HG03520 (cell line): ENCODE measurements around the gene WDR4.
"Not testable (repeated sequence)": the region's sequence is repeated elsewhere in the genome, so short reads cannot be mapped to it uniquely, and the experiment has no call there.

ENCODE experiments used
- ATAC-seq: cut with Tn5 transposase; IDR thresholded peaks from one replicate; pipeline ENCODE4 v1.9.1; 2021; ENCODE audit warnings: mild to moderate bottlenecking, moderate library complexity; ENCODE audit not compliant: unreplicated experiment

WDR4 gene

DNA sequence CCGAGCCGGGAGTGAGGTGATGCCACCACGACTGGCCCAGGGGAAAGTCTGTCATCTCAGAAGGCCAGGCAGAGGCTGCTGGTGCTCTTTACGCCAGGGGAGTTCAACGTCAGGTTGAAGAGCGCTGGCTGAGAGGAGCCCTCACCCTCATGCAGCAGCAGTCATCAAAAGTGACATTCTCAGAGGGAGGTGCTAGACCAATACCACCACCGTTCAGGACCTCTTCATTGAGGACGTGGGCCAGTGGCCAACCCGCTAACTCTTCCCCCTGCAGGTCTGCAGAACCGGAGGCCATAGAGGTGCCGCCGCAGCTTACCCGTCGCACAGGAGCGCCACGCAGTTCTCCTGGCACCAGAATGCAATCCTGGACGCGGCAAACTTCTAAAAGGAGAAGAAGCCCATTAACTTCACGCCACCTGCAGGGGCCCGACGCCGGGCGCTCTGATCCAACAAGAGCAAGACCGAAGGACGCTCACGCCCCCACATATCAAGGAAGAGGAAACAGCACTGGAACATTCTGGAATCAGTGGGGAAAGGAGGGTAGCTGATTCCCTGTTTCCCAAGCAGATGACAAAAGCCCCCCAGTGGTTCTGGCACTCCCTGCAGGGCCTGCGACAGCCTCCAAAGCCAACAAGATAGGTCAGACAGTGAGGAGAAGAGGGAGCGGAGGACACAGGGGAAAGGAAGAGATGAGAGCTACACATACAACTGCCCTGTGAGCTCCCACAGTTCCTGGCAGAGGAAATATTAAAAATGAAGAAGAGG lies 24.9 kb downstream of the WDR4 start:
- no peak for ATAC-seq

GRCh38 chr21:42853621-42854020 lies 25.7 kb downstream of the WDR4 start:
- ATAC-seq = no peak

- no peak for ATAC-seq
Observed at GRCh38 chr21:42852925-42853570, 26.3 kb downstream of the WDR4 start.

GRCh38 chr21:42851812-42852665 lies 27.3 kb downstream of the WDR4 start:
- no peak for ATAC-seq

DNA sequence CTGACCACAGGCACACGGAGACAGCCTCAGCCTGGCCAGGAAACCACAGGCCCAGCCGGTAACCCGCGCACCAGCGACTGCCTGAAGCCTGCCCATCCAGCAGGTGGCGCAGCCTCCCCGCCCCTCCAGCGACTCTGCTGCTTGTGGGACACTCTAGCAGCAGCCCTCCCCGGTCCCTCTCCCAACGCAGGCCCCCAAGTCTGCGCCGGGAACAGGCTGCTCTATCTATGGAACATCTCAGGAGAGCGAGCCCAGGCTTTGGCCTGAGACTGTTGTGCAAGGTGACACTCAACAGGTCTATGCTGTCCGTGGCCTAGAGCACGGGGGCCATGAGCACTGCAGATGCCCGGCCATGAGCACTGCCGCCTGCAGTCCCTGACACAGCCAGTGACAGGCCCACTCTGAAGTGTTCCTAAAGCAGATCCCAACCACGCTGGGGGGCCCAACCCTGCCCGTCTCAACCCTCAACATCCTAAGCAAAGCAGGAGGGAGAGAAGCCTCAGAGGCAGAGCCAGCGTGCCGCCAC lies 28.4 kb downstream of the WDR4 start:
- no peak for ATAC-seq

DNA sequence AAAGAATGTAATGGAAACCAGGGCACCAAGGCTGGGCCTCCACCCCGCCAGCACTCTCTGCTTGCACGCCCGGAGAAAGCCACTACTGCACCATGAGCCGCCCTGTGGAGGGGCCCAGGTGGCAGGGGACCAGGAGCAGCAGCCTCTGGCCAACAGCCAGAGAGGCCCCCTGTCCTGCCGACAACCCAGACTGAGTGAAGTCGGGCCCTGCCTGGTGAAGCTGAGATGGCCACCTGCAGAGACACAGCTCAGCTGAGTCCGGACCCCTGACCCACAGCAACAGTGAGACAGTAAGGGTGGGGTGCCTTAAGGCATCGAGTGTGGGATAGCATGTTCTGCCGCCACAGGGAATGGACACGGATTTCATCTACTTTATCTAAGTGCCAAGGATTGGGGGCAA lies 28.9 kb downstream of the WDR4 start:
- no peak for ATAC-seq

DNA sequence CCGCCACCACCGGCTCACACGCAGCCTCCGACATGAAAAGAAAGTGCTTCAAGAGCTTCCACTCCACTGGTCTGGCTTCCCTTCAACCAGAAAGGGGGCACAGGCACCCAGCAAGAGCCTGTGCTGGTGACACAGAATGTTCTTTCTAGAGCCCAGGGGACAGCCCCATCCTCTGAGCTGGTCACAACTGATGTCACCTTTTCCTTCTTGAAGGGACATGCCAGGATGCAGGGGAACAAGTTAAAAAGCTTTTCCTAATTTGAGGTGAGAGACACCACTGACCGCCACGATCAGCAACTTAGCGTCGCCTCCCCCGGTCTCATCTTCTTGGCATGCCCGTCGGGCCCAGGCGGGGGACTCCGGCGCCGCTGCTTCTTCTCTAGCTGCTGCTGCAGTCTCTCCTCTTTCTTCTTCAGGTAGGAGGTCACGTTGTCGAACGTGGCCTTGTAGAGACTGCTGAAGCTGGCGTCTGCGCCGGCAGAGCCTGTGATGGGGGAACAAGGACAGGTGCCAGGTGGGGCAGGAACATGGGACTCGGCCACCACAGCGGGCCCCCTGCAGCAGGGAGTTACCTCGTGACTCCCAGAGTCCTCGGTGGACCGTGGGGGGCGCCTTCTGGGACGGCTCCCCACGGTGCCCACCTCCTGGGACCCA lies 29.5 kb downstream of the WDR4 start:
- ATAC-seq = no peak

DNA sequence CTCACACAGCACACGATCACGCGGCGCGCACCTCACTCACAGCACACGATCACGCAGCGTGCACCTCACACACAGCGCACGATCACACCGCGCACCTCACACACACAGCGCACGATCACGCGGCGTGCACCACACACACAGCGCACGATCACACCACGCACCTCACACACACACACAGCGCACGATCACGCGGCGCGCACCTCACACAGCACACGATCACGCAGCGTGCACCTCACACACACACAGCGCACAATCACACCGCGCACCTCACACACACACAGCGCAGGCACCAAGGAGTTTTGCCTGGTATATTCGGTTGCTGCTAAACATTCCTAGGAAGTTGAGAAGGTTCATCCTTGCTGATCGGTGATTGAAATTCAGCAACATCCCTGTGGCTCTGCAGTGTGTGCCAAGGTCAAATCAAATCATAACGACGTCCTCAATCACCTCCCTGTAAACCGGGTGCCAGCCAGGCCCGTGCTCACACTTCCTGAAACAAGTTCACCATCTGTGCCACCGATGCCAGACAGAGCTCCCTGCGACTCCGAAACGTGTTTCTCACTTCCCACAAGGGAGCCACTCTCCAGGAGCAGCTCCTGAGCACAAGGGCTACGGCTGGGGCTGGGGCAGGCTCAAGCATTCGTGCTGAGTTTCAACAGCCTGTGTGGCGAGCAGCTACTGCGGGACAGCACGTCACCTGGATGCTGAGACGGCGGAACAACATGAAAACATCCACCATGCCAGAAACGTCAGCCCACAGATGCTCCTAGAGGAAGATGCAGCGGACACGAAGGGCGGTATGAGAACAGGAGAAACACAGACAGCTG lies 30.2 kb downstream of the WDR4 start:
- no peak for ATAC-seq

- not testable (repeated sequence) for ATAC-seq
Observed at GRCh38 chr21:42848144-42848931, 31.0 kb downstream of the WDR4 start.

GRCh38 chr21:42847726-42848125 lies 31.6 kb downstream of the WDR4 start:
- no peak for ATAC-seq

- no peak for ATAC-seq
Observed at GRCh38 chr21:42847051-42847707, 32.2 kb downstream of the WDR4 start.

- no peak for ATAC-seq
Observed at GRCh38 chr21:42846221-42846620, 33.1 kb downstream of the WDR4 start.

DNA sequence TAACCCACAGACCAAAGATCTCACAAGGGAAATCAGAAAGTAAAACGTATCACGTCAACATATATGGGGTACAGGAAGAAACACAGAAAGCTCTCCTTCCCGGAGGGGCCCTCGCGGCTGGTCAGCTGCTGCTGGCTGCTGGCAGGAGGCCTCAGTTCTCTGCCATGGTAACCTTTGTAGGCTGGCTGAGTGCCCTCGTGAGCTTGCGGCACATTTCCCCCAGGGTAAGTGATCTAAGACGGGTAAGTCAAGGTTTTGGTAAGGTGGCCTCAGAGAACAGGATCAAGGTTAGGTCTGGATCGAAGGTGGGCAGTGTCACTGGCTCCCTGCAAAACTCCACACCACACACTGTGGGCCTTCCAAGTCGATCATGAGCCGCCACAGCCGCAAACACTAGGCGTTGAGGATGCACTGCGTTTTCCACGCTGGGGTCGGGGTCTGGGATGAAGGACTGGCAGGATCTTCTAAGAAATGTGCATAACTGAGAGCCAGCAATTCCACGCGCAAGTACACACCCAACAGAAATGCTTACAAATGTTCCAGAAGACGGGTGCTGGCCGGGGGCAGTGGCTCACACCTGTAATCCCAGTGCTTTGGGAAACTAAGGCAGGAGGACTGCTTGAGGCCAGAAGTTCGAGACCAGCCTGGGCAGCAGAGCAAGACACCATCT lies 33.9 kb downstream of the WDR4 start:
- ATAC-seq = no peak

DNA sequence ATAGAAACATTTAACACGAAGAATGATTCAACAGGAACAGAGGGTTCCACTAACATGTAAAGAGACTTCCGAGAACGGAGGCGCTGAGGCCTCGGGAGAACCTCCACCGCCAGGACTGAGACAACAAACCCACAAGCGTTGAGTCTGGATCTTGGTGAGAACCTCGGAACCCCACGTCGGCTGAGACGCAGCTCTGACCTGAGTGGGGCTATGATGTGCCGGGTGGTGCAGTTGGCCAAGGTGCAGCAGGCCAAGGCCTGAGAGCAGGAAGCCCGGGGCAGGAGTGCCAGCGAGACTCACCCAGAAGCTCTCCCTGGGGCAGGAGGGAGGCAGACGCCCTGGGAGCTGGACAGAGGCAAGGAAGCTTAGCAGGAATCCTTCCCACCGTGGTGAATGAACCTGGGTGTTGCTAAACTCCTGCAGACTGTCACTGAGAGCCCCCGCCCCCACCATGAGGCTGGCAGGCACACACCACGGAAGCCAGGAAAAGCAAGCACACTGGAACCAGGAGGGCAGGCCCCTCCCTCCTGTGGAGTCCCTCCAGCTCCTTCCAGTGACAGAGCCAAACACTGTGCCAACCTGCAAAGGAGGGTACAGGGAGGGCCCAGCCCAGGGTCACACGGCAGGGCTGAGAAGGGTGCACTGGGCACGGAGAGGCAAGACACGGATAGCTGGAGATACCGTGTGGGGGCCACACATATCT lies 34.8 kb downstream of the WDR4 start:
- no peak for ATAC-seq

- ATAC-seq = no peak
Observed at GRCh38 chr21:42843056-42843455, 36.3 kb downstream of the WDR4 start.

DNA sequence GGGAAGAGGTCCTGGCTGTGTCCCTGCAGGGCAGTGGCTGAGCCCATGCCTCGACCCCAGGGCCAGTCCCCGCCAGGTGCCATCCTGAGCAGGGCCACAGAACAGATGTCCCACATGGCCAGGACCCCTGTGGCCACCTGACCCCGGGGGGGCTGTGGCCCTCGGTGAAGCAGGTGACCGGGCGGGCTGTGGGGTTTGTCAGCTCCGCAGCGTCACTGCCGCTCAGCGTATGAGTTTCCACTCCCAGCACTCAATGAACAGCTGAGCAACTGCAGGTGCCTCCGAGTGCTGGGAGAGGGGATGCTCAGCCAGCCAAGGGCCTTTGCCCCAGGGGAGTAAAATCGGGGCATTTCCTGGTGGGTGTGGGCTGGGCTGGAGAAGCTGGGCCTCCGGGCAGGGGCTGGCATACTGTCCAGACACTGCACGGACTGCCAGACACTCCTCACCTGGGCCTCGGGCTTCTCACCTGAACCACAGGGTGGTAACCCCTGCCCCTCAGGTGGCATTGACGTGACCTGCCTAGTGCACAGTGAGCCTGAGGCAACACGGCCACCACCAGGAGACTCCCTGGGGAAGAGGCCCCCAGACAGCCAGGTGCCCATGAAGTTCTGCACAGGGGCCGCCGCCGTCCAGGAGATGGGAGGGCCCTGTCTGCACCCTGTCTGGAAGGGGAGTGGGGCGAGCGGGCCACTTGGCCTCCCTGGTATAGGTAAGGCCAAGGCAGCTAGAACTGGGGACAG lies 37.3 kb downstream of the WDR4 start:
- not testable (repeated sequence) for ATAC-seq
